Subcutaneous adipose tissue (tissue), 4 donors: ENCODE data around the gene ARL5C. TPM values are rescaled to one million over a fixed set of nuclear protein-coding genes. Genes with fewer than 3 reads are reported as not detected.

Source experiments
- CTCF ChIP-seq: fragments of 450-650 bp; IDR thresholded peaks from one replicate; pipeline ENCODE4 v1.5.1; 2016; ENCODE audit warnings: low read depth, mild to moderate bottlenecking, control low read depth, antibody characterized with exemption, moderate library complexity
- total RNA-seq, 4 donors: library from RNA; depleted of rRNA; stranded (reverse); fragments of >200 nt; gene quantifications; one replicate each; pipeline ENCODE4 v1.1.0, GENCODE V29; 2016

ARL5C gene
- total RNA-seq, 4 donors from 2014 or later = not detected

GRCh38 chr17:39181303-39181702 is 15.3 kb upstream of the ARL5C start:
- TF ChIP-seq CTCF = no peak

- TF ChIP-seq CTCF = no peak
Measured at GRCh38 chr17:39178536-39178935, 12.6 kb upstream of the ARL5C start.

- TF ChIP-seq CTCF = no peak
Measured at GRCh38 chr17:39177256-39177655, 11.3 kb upstream of the ARL5C start.

- TF ChIP-seq CTCF = no peak
Measured at GRCh38 chr17:39175695-39176093, 9.7 kb upstream of the ARL5C start.

GRCh38 chr17:39174920-39175694 is 9.1 kb upstream of the ARL5C start:
- TF ChIP-seq CTCF = no peak

GRCh38 chr17:39173526-39174274 is 7.7 kb upstream of the ARL5C start:
- TF ChIP-seq CTCF = no peak

- no peak for TF ChIP-seq CTCF
Measured at GRCh38 chr17:39173080-39173479, 7.1 kb upstream of the ARL5C start.
